HG03442 (cell line): ENCODE data around the gene USP47.

Experiments used
- ATAC-seq: cut with Tn5 transposase; IDR thresholded peaks from one replicate; pipeline ENCODE4 v1.9.1; 2021; ENCODE audit warnings: mild to moderate bottlenecking, moderate library complexity; ENCODE audit not compliant: unreplicated experiment

Gene USP47

DNA sequence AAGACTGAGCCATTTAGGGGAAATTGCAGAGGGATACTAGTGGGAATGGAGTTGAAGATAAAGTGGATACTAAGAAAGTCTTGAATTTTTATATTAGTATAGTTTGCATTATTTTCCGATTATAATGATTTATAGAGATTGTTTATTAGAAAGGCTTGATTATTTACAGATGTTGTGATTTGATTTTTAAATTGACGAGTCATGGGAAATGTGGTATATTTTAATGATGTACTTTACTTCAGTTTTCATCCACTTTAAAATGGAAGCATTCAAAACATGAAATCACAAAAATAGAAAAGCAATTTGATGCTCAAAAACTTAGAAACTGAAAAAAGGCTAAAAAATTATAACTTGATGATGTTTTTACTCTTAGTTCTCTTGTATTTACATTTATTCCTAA lies 21.2 kb downstream of the USP47 start:
- no peak for ATAC-seq

DNA sequence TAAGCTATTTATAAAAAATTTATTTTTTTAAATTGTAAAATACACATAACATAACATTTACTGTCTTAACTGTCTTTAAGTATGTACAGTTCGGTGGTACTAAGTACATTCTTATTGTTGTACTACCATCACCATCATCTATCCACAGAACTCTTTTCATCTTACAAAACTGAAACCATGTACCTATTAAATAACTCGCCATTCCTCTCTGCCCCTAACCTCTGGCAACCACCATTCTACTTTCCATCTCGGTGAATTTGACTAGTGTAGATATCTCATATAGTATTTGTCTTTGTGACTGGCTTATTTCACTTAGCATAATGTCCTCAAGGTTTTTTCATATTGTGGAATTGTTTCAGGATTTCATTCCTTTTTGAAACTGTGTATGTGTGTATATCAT lies 22.6 kb downstream of the USP47 start:
- no peak for ATAC-seq

DNA sequence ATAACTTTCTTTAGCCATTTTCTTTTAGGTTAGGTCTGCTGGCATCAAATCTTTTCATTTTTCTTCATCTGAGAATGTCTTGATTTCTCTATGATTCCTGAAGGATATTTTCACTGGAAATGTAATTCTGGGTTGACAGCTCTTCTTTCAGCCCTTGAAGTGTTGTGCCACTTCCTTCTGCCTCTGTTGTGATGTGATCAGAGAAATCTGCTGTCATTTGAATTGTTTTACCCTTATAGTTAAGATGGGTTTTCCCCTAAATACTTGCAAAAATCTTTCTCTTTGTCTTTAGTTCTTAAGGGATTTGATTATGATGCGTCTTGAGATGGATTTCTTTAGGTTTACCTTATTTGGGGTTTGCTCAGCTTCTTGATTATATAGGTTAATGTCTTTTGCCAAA lies 23.0 kb downstream of the USP47 start:
- no peak for ATAC-seq

DNA sequence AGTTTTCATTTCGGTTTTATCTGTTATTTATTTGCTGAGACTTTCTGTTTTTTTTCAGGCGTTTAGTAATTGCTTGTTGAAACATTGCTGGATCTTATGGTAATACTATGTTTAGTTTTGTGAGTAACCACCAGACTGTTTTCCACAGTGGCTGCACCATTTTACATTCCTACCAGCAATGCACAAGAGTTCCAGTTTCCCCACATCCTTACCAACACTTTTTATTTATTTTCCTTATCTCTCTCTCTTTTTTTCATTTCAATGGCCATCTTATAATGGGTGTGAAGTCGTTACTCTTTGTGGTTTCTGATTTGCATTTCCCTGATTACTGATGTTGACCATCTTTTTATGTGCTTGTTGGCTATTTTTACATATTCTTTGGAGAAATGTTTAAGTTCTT lies 23.7 kb downstream of the USP47 start:
- ATAC-seq = no peak

DNA sequence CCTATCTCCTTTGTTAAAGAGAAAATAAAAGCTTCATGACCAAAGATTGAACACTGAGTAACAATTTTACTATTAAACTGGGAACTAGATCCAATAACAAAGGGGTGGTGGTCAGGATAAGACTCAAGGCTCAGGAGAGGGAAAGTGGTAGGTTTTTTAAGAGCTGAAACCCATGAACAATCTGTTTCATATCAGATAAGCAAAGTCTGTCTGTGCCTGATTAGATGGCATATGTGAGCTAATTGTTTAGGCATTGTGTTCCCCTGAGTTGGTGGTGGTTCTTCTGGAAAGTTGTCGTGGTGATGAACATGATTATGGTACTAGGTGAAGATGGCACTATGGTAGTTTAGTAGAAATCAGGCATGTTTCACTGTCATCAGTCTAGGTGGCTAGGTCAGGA lies 24.4 kb downstream of the USP47 start:
- no peak for ATAC-seq

DNA sequence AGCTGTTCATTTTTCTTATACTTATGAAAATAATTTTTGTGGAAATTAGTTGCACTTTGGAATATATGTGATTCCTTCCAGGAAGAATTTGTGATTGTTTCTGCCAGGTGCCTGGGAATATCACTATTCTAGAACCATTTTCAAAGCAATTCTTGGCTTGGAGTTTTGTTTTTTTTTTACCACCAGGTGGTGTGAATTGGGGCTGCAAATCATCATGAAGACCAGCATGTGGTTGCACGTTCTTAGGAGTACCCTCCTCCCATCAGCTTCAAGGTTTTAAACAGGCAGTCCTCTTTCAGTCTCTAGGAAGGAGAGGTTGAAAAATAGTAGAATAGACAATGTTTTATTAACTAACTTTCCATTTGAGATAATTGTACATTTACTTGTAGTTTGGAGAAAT lies 25.9 kb downstream of the USP47 start:
- ATAC-seq = no peak

DNA sequence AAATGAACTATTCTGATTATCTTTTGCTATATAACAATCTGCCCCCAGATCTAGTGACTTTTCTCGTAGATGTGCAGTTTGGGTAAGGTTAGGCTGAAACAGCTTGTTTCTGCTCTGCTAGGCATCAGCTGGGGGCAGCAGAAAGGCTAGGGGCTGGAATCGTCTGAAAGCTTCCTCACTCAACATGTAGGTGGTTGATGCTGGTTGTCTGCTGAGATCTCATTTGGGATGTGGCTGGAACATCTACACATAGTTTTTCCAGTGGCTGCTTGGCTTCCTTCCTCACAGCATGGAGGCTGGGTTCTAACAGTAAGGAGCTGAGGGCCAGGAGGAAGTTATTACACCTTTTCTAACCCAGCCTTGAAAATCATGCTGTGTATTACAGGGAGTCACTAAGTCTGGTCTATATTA lies 30.2 kb downstream of the USP47 start:
- ATAC-seq = no peak

DNA sequence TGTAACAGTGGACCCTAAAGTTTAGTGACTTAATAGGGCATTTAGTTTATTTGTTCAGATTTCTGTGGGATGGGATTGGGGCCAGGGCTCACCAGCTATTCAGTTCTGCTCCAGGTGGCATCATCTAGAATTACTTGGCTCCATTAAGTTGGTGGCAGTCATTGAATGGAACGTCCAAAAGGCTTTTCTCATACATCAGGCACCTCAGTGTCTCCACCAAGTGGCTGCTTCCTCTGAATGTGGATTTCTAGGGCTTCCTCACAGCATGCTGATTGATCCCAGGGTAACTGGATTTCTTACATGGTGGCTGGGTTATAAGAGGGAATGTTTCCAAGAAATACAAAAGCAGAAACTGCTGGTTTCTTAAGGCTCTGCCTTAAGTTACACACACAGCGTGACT lies 34.7 kb downstream of the USP47 start:
- no peak for ATAC-seq

DNA sequence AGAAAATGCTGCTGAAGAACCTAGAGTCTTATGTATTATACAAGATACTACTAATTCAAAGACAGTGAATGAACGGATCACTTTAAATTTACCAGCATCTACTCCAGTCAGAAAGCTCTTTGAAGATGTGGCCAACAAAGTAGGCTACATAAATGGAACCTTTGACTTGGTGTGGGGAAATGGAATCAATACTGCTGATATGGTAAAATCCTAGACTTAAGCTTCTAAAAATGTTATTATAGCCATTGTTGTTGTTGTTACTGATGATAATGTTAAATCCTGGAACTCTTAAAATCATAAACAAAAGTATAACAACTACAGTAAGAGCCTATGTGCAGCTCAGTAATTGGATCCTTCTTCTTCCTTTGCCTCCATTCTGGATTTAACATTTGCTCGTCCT lies 38.4 kb downstream of the USP47 start:
- ATAC-seq = no peak

DNA sequence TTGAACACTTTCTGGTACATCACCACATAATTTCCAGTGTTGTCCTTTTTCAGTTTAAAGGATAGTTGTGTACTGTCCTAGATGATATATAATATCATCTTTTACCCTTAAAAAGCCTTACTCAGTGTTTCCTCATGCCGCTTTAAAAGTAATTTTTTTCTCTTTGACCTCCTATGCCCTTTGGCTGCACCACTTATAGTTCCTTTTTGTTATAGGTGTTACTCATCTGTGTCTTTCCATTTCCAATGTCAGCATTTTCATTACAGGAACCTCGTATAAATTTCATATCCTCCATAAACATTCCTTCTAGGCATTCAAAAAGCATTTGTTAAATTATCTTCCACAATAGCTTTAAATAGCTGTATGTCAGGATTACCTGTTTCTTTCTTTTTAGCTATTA lies 40.8 kb downstream of the USP47 start:
- no peak for ATAC-seq

DNA sequence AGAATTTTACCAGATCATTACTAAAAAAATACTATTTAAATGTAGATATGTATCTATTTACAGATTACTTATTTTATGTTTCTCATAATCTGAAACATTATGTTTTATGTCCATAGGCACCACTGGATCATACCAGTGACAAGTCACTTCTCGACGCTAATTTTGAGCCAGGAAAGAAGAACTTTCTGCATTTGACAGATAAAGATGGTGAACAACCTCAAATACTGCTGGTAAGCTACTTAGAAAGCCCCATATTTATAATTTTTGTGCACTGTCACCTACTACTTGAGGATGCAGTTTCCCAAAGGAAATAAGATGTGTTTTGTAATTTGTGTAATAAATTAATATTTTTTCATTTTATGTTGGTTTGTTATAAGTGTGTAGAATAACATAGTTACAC lies 42.6 kb downstream of the USP47 start:
- ATAC-seq = no peak

DNA sequence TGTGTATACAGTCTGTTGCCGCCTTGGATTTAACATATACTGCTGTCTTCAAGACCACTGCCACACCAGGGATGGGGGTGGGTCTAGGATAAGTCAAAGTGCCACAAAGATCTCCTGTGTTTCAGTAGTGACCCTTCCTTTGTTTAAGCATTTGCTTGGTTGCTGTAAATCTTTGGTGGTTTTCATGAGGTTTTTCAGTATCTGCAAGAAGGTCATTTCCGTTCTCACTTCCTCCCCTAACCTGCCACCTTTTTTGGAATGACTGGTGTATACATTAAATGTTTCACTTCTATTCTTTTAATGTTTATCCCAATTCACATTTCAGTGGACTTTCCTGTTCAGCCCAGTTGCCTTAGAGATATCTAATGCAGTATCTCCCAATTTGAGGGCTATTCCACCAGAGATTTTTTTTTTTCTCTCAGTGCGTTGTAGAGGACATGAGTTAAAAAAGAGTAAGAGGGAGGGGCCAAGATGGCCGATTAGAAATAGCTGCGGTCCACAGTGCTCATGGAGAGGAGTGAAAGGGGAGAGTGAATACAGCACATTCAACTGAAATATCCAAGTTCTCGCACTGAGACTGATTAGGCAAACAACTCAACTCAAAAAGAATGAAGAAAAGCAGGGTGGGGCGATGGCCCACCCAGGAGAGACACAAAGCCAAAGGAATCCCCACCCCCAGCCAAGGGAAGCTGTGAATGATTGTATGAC lies 43.2 kb downstream of the USP47 start:
- ATAC-seq = peak; percentile 70

DNA sequence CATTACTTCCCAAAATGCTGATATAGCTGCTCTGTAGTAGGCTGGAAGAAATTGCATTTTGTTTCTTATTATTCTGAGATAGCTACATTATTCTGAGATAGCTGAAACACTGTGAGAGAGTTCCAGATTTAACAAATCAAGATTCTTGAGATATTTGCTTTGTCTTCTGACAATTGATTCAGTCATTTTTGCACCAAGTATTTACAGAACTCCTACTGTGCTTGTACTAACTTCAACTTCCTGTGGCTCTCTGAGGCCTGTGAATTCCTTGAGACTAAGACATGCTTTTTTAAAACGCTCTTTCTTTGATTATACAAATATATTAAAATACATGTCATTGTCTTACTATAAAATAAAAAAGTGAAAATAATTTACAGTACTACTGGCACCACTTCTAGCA lies 52.7 kb downstream of the USP47 start:
- ATAC-seq = no peak

DNA sequence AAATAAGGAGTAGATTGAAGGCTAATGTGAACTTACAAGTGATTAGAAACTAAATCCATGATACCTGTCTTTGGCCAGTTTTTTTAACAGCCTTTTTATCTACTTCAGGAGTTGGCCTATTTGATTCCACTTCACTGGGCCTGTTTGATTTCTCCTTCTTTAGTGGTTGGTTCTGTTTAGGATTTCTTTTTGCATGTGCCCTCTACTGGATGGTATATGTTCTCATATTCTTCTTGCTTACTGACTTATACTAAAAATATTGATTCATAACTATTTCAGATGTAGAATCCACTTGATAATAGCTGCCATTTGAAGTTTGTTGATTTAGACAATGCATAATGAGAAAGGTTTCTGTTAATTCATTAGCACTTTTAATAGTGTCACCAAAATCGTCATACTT lies 53.9 kb downstream of the USP47 start:
- ATAC-seq = no peak

DNA sequence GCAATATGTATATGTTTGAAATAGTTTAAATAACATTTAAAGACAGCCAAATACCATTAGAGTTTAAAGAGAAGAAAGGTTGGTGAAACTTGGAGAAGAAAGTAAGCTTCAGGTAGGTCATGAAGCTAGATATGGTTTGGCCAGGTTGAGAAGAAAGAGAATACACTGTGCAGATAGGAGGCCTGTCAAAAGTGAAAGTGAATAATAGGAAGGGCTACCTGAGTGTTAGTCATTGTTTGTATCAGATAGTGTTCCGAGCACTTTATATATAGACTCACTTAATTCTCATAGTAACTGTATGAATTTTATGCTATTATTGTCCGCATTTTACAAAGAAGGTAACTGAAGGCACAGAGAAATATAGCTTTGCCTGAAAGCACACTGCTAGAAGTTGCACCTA lies 56.9 kb downstream of the USP47 start:
- ATAC-seq = no peak

DNA sequence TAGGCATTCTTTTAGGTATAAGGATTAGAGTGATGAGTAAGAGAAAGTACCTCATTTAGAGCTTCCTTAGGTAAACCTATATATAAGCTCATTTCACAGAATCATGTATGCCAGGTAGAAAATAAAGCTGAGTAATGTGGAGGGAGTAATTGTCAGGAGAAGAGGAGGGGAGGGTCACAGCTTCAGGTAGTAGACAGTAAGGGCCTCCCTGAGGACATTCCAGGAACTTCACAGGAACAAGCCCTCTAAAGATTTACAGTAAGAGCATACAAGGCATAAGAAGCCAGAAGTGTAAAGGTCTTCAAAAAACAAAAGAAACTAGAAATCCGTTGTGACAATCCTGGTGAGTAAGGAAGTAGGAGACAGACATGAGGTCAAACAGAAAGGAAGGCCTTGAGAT lies 57.6 kb downstream of the USP47 start:
- no peak for ATAC-seq

DNA sequence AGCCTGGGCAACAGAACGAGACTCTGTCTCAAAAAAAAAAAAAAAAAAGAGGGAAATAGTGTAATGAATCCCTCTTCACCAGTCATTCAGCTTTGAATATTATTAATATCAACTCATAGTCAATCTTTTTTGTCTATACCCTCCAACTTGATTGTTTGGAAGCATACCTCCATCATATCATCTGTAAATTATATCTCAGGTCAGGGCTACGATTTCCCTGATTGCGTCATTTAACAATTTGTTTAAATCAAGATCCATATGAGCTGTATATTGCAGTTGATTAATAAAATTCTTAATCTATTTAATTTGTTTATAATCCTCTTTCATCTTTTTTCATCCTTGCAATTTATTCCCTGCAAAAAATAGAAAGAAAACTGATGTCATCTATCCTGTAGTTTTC lies 60.2 kb downstream of the USP47 start:
- no peak for ATAC-seq

DNA sequence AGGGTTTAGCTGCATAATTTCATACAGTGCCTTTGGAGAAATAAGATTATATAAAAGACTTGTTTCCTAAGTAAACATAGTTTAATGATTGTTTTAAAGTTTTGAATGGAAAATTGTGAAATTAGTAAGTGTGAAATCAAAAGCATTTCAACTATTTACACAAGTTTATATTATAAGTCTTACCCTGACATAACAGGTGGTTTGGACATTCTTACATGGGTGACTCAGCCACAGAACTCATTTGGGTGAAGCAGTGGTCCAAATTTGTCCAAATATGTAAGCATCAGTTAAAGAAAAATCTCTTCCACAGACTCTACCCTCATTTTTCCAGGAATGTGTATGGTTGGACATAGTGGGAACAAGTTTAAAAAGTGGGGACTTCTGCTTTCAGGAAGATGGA lies 68.0 kb downstream of the USP47 start:
- no peak for ATAC-seq

DNA sequence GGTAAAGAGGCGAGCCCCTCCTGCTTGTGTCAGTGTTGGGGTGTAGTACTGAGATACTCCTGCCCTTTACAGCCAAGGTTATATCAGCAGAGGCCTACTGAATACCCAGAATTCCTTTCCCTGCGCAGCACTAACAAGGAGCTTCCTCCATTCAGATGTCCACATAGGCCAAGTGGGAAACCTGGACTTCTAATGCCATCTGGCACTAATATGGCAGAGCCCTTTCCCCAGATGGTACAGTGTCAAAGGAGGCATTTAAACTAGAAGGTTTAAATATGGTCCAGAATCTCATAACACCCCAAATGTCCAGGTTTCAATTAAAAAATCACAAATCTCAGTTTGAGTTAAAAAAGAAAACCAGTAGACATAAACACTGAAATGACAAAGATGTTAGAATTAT lies 68.8 kb downstream of the USP47 start:
- ATAC-seq = no peak

DNA sequence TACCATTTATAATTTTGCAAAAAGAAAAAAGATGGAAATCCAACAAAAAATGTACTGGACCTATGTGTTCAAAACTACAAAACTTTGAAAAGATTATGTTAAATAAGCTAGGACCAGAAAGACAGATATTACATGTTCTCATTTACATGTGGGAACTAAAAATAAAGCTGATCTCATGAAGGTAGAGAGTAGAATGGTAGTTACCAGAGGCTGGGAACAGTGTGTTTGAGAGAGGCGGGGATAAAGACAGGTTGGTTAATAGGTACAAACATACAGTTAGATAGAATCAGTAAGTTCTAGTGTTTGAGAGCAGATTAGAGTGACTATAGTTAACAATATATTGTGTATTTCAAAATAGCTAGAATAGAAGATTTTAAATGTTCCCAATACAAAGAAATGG lies 71.6 kb downstream of the USP47 start:
- no peak for ATAC-seq

DNA sequence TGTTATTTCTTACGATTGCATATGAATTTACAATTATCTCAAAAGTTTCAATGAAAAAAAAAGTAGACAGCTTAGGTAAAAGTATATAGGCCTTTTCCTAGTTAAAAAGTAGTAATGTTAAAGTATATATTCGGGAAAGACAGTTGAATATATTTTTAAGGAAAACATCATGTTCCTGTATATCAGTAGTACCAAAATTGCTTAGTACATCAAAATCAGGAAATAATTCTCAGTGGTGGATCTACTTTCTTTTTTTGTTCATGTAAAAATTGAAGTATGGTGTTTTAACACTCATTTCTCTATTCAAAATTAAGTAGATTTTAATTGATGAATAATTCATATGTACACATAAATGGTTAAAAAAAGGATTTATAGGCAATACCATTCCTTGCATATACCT lies 73.9 kb downstream of the USP47 start:
- no peak for ATAC-seq

DNA sequence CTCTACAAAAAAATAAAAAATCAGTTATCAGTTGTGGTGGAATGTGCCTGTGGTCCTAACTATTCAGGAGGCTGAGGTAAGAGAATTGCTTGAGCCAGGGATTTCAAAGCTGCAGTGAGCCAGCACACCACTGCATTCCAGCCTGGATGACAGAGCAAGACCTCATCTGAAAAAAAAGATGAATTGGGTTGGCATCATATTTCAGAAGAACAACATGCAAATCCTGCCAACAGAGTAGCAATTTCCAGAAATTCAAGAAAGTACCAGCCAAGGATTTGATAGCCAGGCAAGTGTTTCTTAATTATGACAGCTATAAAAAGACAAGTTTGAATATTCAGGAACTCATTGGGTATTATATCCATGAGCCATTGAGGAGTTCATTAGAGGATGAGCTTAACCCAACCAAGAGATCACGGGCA lies 75.2 kb downstream of the USP47 start:
- ATAC-seq = no peak

DNA sequence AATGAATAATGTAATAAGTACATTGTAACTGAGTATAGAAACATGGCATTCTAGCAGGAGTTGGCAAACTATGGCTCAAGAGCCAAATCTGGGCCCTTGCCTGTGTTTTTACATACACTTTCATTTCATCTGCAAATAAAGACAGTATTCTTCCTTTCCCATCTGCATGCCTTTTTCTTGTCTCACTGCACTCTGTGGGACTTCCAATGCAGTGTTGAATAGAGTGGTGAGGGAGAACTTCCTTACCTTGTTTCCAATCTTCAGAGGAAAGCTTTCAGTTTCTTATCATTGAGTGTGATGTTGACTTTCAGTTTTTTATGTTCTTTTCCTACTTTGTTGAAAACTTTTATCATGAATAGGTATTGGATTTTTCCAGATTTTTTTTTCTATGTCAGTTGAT lies 82.1 kb downstream of the USP47 start:
- no peak for ATAC-seq

DNA sequence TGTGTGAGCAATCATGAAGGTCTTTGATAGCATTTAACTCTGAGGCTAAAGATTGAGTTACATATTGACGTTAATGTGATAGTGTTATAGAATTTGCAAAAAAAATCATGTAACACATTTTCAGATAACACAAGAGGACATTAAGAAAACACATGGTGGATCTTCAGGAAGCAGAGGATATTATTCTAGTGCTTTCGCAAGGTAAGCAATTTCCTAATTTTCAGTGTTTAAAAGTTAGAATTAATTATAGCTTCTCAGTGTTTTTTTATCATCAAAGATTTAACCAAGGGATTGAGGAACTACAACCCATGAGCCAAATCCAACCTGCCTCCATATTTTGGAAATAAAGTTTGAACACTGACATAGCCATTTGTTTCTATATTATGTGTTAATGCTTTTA lies 88.1 kb downstream of the USP47 start:
- ATAC-seq = no peak
